IPS-NIHi7 (cell line): ENCODE results near the gene SMYD3.
"Not testable (repeated sequence)": the region's sequence is repeated elsewhere in the genome, so short reads cannot be mapped to it uniquely, and the experiment has no call there.

ENCODE experiments used
- DNase-seq: peaks from one replicate; pipeline ENCODE4 v3.0.0; 2012; ENCODE audit warnings: mixed read lengths; ENCODE audit errors: extremely low spot score

SMYD3 gene

DNA sequence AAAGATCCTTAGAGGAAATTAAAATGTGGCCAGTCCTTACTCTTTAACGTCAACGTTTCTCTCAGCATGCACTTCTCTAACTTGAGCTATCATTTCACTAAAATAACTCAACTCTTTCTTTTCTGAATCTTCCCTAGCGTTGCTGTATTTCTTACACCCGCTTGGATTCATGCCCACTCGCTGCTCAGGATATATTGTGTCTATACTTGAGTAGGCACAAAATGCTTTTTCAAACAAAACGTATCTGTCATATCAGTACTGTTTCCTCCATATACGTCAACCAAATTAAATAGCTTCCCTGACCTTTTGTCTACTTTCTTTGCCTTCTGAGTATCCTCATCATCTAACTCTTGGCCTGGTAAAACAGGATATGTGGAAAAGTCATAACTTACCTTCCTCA lies 549.7 kb downstream of the SMYD3 start:
- DNase-seq = no peak

- DNase-seq = no peak
Observed at GRCh38 chr1:245956225-245956624, 550.9 kb downstream of the SMYD3 start.

DNA sequence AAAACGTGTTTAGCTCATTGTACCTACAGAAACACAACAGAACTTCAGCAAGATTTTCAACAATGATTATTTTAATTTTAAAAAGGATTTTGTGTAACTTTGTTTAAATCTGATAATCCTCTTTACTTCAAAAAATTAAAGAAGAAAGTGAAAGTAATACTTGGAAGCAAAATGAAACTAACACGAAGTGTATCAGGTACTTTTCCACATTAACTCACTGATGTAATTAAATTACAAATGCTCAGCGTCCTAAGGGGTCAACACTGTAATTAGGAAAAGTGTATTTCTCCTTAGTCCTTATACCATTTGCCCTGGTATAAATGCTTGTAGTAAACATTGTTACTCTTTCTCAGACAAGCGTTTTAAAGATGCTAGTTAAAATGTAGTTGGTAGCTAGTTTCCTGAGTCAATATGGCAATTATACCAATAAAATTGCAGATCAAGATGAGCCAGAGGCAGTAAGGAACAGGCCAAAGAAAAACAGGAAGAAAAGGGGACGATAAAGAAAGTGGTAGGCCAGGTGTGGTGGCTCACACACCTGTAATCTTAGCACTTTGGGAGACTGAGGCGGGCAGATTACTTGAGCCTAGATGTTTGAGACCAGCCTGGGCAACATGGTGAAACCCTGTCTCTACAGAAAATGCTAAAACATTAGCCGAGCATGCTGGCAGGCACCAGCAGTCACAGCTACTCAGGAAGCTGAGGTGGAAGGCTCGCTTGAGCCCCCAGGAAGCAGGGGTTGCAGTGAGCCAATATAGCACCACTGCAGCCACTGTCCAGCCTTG lies 553.0 kb downstream of the SMYD3 start:
- no peak for DNase-seq

DNA sequence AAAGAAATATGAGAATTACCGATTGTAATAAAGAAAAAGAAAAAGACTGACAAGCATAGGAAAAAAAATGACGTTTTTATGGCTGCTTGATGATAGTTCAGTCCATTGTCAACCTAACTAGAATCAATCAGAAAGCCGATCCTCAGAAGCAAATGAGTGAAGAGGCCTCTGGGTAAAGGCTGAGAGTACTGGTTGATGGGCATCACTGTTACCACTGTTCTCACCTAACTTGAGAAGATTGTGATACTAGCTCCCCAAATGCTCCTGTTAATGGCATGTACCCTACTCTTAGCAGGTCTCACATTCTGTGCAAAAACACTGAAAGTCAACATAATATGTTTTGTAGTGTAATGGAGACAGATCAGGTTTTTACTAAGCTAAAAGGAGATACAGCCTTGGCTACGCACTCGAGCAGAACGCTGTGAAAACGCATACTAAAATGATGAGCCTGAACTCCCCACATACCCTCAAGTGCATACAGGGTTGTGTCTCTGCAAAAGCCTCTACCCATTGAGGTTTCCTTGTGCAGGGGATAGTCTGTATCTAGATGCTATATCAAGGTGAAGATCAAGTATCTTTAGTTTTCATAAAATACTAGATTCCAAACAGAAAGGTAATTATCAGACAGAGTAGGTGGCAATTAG lies 554.6 kb downstream of the SMYD3 start:
- DNase-seq = no peak

- no peak for DNase-seq
Observed at GRCh38 chr1:245948786-245949185, 558.3 kb downstream of the SMYD3 start.

- DNase-seq = no peak
Observed at GRCh38 chr1:245946905-245947304, 560.2 kb downstream of the SMYD3 start.

DNA sequence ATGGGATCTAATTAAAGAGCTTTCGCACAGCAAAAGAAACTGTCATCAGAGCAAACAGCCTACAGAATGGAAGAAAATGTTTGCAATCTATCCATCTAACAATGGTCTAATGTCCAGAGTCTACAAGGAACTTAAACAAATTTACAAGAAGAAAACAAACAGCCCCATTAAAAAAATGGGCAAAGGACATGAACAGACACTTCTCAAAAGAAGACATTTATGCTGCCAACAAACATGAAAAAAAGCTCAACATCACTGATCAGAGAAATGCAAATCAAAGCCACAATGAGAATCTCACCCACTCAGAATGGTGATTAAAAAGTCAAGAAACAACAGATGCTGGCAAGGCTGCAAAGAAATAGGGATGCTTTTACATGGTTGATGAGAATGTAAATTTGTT lies 561.9 kb downstream of the SMYD3 start:
- not testable (repeated sequence) for DNase-seq

DNA sequence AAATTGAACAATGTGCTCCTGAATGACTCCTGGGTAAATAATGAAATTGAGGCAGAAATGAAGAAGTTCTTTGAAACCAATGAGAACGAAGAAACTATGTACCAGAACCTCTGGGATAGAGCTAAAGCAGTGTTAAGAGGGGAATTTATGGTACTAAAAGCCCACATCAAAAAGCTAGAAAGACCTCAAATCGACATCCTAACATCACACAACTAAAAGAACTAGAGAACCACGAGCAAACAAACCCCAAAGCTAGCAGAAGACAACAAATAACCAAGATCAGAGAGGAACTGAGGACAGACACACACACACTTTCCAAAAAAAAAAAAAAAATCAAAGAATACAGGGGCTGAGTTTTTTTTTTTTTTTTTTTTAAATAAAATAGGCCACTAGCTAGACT lies 564.2 kb downstream of the SMYD3 start:
- DNase-seq = no peak

GRCh38 chr1:245941771-245942170 lies 565.3 kb downstream of the SMYD3 start:
- not testable (repeated sequence) for DNase-seq

DNA sequence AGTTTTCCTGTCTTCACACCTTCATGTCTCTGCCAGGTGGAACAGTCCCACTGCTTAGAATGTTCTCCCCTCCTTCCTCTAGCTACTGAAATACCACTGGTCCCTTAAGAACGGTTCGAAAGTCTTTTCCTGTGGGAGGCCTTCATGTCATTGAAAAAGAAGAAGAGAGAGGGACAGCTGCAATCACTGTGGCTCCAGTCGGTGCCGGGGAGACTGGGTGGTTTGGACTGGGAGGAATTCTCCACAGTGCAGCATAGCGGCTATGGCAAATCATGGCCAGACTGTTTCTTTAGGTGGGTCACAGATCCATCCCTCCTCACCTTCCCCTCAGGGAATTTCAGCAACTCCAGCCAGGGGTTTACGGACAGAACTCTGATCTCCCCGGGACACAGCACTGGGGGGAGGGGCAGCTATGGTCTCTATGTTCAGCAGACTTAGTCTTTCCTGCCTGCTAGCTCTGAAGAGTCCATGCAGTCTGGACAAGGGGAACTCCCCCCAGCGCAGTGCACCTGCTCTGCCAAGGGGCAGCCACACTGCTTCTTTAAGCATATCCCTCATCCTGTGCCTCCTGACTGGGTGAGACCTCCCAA lies 567.2 kb downstream of the SMYD3 start:
- DNase-seq = no peak

- DNase-seq = no peak
Observed at GRCh38 chr1:245938046-245938435, 569.0 kb downstream of the SMYD3 start.

GRCh38 chr1:245937316-245938045 lies 569.6 kb downstream of the SMYD3 start:
- no peak for DNase-seq

- no peak for DNase-seq
Observed at GRCh38 chr1:245934409-245934808, 572.7 kb downstream of the SMYD3 start.

DNA sequence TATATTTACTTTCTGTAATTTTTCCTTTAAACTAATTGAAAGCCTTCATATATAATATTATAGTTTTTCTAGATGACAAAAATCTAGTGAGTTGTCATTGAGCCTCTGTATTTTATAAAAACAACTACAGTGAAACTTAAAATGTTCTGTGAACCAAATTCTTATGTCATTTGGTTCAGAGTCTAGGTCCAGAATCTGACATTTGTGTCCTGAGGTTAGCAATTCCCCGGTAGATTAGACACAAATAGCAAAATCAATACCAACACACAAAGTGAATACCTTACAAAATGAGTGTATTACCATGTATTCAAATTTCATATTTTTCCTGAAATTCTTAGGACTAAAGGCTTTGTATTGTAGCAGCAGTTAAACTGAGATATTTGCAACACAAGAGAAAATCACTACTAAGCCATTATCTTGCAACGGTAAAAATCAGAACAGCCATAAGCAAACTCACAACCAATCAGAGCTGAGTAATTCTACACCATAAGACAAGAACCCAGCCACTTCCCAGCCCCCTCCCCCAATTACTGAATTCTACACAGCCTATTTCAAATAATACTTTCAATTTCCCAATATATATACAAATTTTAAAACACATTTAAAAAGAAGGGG lies 573.5 kb downstream of the SMYD3 start:
- DNase-seq = no peak

- DNase-seq = no peak
Observed at GRCh38 chr1:245932302-245932972, 574.6 kb downstream of the SMYD3 start.

GRCh38 chr1:245931450-245931849 lies 575.6 kb downstream of the SMYD3 start:
- DNase-seq = no peak

GRCh38 chr1:245929224-245929623 lies 577.9 kb downstream of the SMYD3 start:
- no peak for DNase-seq

GRCh38 chr1:245926888-245927287 lies 580.2 kb downstream of the SMYD3 start:
- DNase-seq = no peak

DNA sequence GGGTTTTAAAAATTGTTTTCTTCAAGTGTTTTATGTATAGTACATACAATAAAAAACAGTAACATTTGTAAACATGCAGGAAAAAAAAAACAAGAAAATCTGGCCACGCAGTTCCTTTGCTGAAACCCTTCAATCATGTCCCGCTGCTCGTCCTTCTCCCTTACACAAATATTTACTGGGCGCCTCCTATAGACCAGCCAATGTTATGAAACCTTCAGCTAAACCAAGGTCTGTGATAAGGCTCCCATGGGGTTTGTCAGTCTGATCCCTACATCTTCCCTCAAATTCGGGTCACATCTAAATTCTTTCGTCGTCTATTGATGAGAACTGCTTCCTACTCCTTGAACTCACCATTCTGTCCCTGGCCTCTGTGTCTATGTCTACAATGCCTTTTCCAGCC lies 583.9 kb downstream of the SMYD3 start:
- no peak for DNase-seq

DNA sequence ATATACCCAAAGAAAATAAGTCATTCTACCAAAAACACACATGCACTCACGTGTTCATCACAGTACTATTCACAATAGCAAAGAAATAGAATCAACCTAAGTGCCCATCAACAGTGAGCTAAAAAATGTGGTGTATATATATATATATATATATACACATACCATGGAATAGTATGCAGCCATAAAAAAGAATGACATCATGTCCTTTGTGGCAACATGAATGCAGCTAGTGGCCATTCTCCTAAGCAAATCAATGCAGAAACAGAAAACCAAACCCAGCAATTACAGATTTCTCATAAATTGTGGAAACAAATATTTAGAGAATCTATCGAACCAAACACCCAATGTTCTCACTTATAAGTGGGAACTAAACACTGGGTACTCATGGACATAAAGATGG lies 585.7 kb downstream of the SMYD3 start:
- DNase-seq = no peak

DNA sequence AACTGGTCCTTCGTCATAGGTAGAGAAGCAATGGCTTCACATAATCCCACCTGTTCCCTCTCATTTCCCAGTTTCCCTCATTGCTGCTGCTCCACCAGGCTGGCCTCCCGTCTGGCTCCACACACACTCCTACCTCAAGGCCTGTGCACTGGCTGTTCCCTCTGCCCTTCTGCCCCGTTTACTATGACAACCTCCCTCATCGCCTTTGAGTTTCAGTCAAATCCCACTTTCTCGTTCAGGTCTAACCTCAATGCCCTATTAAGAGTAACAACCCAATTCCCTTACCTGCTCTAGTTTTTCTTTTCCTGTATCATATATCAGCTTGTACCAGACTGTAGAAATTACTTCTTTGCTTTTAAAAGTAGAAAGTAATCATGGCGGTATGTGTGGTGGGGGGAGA lies 589.7 kb downstream of the SMYD3 start:
- DNase-seq = no peak
